Measurements from ENCODE around the gene RIMS1.

Gene RIMS1

GRCh38 chr6:72132427-72132826, 246.1 kb downstream of the RIMS1 start:
- DNase-seq, result no peak

- DNase-seq, result no peak
These were observed 246.5 kb downstream of the RIMS1 start for GRCh38 chr6:72132851-72133250.

- DNase-seq, result no peak
These were observed 247.0 kb downstream of the RIMS1 start for GRCh38 chr6:72133324-72133723.

GRCh38 chr6:72140795-72141194, 254.4 kb downstream of the RIMS1 start:
- DNase-seq, result no peak

DNA sequence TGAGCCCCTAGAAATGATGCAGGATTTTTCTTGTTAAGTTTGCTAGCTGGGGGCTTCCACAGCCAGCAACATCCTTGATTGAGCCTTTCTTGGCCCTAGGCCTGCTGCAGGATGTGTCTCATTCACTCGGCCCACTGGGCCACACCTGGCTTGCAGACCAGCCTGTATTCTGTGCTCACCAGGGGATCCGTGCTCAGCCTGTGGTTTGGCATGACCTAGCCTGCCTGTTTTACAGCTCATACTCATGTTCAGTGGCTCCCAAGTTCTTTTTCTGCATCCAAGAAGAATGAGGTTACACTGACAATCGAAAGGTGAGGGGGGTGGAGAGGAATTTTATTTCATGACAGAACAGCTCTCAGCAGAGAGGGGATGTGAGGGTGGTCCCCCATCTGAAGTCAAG, 263.4 kb downstream of the RIMS1 start:
- DNase-seq, result no peak

DNA sequence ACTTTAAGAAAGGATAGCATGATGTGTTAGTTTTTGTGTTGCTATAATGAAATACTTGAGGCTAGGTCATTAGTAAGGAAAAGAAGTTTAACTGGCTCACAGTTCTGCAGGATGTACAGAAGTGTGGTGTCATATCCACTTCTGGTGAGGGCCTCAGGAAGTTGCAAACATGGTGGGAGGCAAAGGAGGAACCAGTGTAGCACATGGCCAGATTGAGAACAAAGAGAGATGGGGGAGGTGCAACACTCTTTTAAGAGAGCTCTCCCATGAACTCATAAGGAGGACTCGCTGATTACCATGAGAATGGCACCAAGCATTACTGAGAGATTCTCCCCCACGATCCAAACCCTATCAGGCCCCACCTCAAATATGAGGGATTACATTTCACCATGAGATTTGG, 265.4 kb downstream of the RIMS1 start:
- DNase-seq, result no peak

DNA sequence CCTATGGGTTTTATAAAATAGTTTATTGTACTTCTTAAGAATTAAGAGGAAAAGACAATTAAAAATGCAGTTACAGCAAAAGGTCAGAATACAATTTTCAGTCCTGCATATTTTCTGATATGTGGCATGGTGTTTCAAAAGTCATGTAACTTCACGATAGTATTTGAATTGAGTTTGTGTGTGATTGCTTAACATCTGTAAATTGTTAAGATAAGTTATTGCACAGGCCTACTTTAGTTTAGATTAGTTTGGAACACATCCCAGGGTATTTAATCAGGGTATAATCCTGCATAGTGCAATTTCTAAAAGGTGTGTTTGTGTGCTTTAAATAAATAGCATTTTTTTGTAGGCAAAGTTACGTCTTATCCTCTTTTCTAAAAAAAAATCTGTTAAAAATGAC, 289.6 kb downstream of the RIMS1 start:
- DNase-seq, result no peak

DNA sequence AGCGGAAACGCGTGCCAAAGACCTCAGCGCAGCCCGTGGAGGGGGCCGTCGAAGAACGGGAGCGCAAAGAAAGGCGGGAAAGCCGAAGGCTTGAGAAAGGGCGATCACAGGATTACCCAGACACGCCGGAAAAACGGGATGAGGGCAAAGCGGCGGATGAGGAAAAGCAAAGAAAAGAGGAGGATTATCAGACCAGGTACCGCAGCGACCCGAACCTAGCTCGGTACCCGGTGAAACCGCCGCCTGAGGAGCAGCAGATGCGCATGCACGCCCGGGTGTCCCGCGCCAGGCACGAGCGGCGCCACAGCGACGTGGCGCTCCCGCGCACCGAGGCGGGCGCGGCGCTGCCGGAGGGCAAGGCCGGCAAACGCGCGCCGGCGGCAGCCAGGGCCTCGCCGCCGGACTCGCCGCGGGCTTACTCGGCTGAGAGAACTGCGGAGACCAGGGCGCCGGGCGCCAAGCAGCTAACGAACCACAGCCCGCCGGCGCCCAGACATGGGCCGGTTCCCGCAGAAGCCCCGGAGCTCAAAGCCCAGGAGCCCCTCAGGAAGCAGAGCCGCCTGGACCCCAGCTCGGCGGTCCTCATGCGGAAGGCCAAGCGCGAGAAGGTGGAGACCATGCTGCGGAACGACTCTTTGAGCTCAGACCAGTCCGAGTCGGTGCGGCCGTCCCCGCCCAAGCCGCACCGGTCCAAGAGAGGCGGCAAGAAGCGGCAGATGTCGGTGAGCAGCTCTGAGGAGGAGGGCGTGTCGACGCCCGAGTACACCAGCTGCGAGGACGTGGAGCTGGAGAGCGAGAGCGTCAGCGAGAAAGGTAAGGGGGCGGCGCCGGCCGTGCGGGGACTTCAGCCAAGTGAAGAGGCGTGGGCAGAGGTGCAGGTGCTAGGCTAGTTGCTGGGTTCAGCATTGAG, 296.2 kb downstream of the RIMS1 start:
- peak; percentile 2 for DNase-seq

GRCh38 chr6:72203983-72204382, 317.6 kb downstream of the RIMS1 start:
- DNase-seq, result no peak

DNA sequence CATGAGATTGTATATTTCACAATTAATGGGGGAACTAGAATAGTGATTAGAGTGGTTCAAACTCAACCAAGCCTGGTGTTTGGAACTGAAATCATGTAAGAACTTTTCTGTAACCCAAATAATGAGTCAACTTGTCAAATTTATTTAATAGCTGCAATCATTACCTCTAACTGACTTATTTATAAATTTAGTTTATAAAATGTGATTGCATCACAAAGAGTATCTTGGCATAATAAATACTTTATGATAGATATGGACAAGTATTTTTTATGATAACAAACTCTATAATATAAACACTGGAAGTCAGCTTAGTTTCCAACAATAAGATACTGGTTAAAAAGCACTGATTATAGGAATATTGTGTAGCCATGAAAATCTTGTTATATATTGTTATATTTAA, 319.1 kb downstream of the RIMS1 start:
- DNase-seq, result no peak

DNA sequence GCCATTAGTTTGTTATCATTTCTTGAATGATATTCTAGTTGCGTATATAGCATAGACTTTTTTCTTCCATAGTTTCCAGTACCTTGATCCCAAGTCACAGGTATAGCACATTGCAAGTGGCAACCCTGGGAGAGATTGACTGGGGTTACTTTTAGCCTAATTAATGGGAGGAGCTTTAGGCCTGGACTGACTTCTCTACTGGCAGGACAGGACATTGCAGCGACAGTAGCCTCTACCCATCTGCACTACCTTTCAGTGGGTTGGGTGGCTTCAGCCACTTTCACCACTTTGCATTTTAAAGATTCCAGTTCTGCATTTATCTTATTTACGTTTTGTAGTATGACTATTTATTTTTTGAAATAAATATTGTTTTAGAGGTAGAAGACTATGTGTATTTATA, 320.3 kb downstream of the RIMS1 start:
- no peak for DNase-seq

- no peak for DNase-seq
These were observed 326.3 kb downstream of the RIMS1 start for GRCh38 chr6:72212686-72213085.

GRCh38 chr6:72213654-72214053, 327.3 kb downstream of the RIMS1 start:
- no peak for DNase-seq

DNA sequence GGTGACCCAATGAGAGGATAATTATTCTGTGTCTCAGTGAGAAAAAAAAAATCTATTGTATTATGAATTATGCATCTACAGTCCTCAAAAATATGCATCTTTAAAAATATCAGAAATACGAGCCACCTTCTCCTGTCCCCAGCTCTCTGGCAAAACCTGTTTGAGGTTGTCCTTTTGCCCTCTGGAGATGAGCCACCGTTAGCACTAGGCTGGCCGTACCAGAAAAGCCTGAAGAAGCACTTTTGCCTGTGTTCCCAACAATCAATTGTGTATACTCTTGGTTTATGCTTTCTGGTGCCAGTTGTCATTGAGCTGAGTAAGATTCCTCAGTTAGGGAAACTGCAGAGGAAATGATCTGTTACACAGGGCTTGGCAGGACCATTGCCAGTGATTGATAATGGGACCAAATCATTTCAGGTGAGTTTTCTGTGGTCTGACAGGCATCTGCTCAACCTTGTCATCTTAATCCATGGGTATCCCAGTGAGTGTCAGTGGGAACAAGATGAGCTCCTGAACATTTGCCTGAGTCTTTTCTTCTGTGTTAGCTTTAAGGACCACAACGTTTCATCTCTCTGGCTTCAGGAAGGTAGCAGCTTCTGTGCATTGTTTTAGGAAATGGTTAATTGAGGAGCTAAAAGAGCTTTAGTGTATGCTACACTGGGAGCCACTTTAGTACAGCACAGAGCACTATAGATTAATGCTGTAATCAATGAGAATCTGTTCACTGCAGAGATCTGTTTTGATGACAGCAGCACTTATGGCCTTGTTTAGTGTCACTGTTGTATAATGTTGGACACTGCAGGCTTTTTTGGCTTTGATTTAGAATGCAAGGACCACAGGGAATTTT, 330.1 kb downstream of the RIMS1 start:
- DNase-seq, result no peak

GRCh38 chr6:72217626-72218025, 331.3 kb downstream of the RIMS1 start:
- DNase-seq, result no peak

GRCh38 chr6:72218125-72218524, 331.8 kb downstream of the RIMS1 start:
- DNase-seq, result no peak

DNA sequence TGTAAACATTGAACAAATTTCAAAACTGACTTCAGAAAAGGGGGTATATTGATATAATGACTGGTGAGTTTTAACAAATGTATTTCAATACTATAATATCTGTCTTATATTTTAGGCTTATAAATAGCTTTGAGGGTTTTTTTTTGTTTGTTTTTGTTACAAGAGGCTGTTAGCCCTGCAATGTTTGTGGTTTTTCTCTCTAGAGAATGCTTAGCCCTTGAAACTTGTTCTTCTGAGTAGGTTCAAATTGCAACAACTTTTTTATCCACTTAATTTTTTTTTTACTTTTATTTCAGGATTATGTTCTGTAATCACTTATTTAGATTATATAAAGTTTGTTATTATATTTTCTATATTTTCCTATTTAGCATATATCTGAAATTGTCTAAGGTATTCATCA, 333.2 kb downstream of the RIMS1 start:
- no peak for DNase-seq

DNA sequence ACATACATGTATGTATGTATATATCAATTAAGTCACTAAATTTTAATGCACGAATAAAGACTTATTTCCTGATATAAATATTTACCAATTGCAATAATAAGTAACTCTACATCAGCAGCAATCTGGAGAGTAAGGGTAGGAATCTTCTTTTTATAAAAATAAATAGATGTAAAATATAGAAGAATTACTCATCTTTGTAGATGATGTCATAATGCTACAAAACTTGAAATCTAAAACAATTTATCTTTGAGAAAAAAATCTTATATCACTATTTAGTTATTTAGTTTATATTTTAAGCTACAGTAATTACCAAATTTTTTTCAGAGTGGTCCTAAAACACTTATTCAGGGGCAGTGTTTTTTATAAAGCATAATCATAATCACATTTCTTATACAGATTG, 351.7 kb downstream of the RIMS1 start:
- no peak for DNase-seq

DNA sequence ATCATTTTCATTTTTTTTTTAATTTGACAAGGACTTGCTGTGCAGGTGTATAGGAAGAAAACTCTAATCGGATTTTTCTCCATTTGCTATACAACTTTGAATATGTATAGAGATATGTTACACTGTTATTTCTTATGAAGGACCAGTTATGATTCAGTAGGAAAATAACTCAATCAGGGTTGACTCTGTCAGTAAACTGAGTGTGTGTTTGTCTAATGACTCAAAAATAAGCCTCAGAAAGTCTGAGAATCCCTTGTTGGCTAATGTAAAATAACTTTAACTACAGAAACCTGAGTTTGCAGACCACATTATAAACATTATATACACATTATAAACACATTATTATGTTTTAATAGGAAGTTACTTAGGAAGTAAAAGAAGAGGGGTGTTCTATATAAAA, 352.6 kb downstream of the RIMS1 start:
- DNase-seq, result no peak

DNA sequence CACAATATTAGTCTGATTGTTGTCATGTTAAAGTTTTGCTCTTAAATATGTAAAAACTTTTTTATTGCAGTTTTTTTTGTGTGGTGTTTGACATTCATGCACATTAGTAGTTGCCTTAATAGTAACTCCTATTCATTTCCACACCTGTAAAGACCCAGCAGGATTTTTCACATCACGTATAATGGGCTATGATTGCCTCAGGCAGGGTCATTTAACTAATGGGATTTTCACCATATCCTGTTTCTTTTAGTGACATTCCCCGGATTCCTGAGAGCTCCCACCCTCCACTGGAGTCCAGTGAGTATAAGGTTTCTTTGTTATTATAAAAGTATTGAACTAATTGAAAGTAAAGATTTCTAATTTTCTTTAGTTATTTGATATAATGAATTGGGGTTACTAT, 359.2 kb downstream of the RIMS1 start:
- DNase-seq, result no peak

- DNase-seq, result no peak
These were observed 360.6 kb downstream of the RIMS1 start for GRCh38 chr6:72246926-72247325.

GRCh38 chr6:72248621-72249020, 362.3 kb downstream of the RIMS1 start:
- DNase-seq, result no peak

GRCh38 chr6:72250664-72251063, 364.3 kb downstream of the RIMS1 start:
- DNase-seq, result no peak

DNA sequence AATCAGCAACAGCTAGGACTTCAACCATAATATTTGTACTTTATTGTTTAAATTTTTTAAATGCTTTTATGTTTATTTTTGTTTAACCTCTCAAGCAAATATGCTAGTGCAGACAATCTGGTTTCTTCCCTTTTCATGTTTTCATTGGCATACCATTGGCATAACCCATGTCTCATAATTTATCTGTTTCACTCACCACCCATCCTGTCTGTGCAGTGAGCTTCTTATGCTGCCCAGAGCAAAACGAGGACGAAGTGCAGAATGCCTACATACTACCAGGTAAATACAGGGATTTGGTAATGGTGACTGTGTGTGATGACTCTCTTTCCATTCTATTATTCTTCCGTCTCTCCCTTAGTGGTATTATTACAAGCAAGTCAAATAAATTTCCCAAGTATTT, 374.1 kb downstream of the RIMS1 start:
- DNase-seq, result no peak
